ENCODE results near the gene DOCK3. TPM values are rescaled to one million over a fixed set of nuclear protein-coding genes. Genes with fewer than 3 reads are reported as not detected.
A peak's percentile ranks its signal among the peaks of the same experiment; 100 is the strongest.

DOCK3 gene
- total RNA-seq, 1 experiment from 2014 or later, result 0.14 TPM

GRCh38 chr3:51375571-51375970 is 700.8 kb downstream of the DOCK3 start:
- H3K36me3 Mint-ChIP-seq (ENCODE audit: insufficient read depth, unreplicated experiment), result no peaks in the 10 kb centered on the region
- intact Hi-C loops (cut with micrococcal nuclease), result no loop called here
- no peaks in the 10 kb centered on the region for H3K9me3 Mint-ChIP-seq (ENCODE audit: unreplicated experiment)
- H3K27ac Mint-ChIP-seq (ENCODE audit: low read depth, unreplicated experiment), result no peak overlapping the region
- no peak for DNase-seq (ENCODE audit: unreplicated experiment)
- H3K27me3 Mint-ChIP-seq (ENCODE audit: insufficient read depth, unreplicated experiment), result no peaks in the 10 kb centered on the region
- no TSS peak for BruUV-seq (replicated peaks)
- TF ChIP-seq CTCF (IDR thresholded peaks at IDR 0.05; ENCODE audit: unreplicated experiment), result no peak
- no peak overlapping the region for H3K4me3 Mint-ChIP-seq (ENCODE audit: unreplicated experiment)
- ChIA-PET POLR2A (interaction anchor here (0.8 kb wide), 1 partner anchor 806 kb away, joined by 4 read pairs; the partner anchor contains the start of gene HEMK1), CTCF (interaction anchor here (6.1 to 14.1 kb wide), 2 partner anchors 275 to 760 kb away, joined by 38 to 170 read pairs; no protein-coding TSS in a partner anchor)
- H3K4me1 Mint-ChIP-seq (ENCODE audit: insufficient read depth, unreplicated experiment), result no peaks in the 10 kb centered on the region

GRCh38 chr3:51378065-51378464 is 703.3 kb downstream of the DOCK3 start:
- H3K27me3 Mint-ChIP-seq (ENCODE audit: insufficient read depth, unreplicated experiment), result no peaks in the 10 kb centered on the region
- intact Hi-C loops (cut with micrococcal nuclease), result no loop called here
- no peak for TF ChIP-seq CTCF (IDR thresholded peaks at IDR 0.05; ENCODE audit: unreplicated experiment)
- no peaks in the 10 kb centered on the region for H3K4me1 Mint-ChIP-seq (ENCODE audit: insufficient read depth, unreplicated experiment)
- DNase-seq (ENCODE audit: unreplicated experiment), result no peak
- no peak overlapping the region for H3K27ac Mint-ChIP-seq (ENCODE audit: low read depth, unreplicated experiment)
- ChIA-PET POLR2A (no interaction called here), CTCF (interaction anchor here (1.0 to 14.1 kb wide), 7 partner anchors 9 to 763 kb away, joined by 3 to 170 read pairs (median 7); no protein-coding TSS in a partner anchor)
- BruUV-seq (replicated peaks), result no TSS peak
- H3K9me3 Mint-ChIP-seq (ENCODE audit: unreplicated experiment), result no peaks in the 10 kb centered on the region
- no peak overlapping the region for H3K4me3 Mint-ChIP-seq (ENCODE audit: unreplicated experiment)
- H3K36me3 Mint-ChIP-seq (ENCODE audit: insufficient read depth, unreplicated experiment), result no peaks in the 10 kb centered on the region

GRCh38 chr3:51378726-51379125 is 704.0 kb downstream of the DOCK3 start:
- BruUV-seq (replicated peaks), result no TSS peak
- H3K9me3 Mint-ChIP-seq (ENCODE audit: unreplicated experiment), result no peaks in the 10 kb centered on the region
- POLR2A ChIA-PET, result interaction anchor here (1.3 kb wide), 1 partner anchor 759 kb away, joined by 3 read pairs; no protein-coding TSS in a partner anchor
- TF ChIP-seq CTCF (IDR thresholded peaks at IDR 0.05; ENCODE audit: unreplicated experiment), result no peak
- no peak for DNase-seq (ENCODE audit: unreplicated experiment)
- H3K27ac Mint-ChIP-seq (ENCODE audit: low read depth, unreplicated experiment), result peak overlapping the region; percentile 28
- no peaks in the 10 kb centered on the region for H3K4me1 Mint-ChIP-seq (ENCODE audit: insufficient read depth, unreplicated experiment)
- intact Hi-C loops (cut with micrococcal nuclease), result no loop called here
- no peaks in the 10 kb centered on the region for H3K36me3 Mint-ChIP-seq (ENCODE audit: insufficient read depth, unreplicated experiment)
- H3K27me3 Mint-ChIP-seq (ENCODE audit: insufficient read depth, unreplicated experiment), result no peaks in the 10 kb centered on the region
- CTCF ChIA-PET, result interaction anchor here (0.8 to 14.1 kb wide), 6 partner anchors 8 to 763 kb away, joined by 3 to 170 read pairs (median 12); no protein-coding TSS in a partner anchor
- H3K4me3 Mint-ChIP-seq (ENCODE audit: unreplicated experiment), result no peak overlapping the region

GRCh38 chr3:51379301-51379700 is 704.6 kb downstream of the DOCK3 start:
- Mint-ChIP-seq H3K4me3 (ENCODE audit: unreplicated experiment) (no peak overlapping the region), H3K27ac (ENCODE audit: low read depth, unreplicated experiment) (peak overlapping the region; percentile 28), H3K4me1 (ENCODE audit: insufficient read depth, unreplicated experiment) (peaks cover 5% of the 10 kb centered on the region), H3K27me3 (ENCODE audit: insufficient read depth, unreplicated experiment) (no peaks in the 10 kb centered on the region), H3K36me3 (ENCODE audit: insufficient read depth, unreplicated experiment) (no peaks in the 10 kb centered on the region), H3K9me3 (ENCODE audit: unreplicated experiment) (no peaks in the 10 kb centered on the region)
- DNase-seq (ENCODE audit: unreplicated experiment), result no peak
- TF ChIP-seq CTCF (IDR thresholded peaks at IDR 0.05; ENCODE audit: unreplicated experiment), result no peak
- intact Hi-C loops (cut with micrococcal nuclease), result no loop called here
- no TSS peak for BruUV-seq (replicated peaks)
- POLR2A ChIA-PET, result interaction anchor here (1.3 kb wide), 1 partner anchor 760 kb away, joined by 3 read pairs; no protein-coding TSS in a partner anchor
- CTCF ChIA-PET, result interaction anchor here (0.7 to 14.1 kb wide), 6 partner anchors 9 to 764 kb away, joined by 3 to 170 read pairs (median 7); no protein-coding TSS in a partner anchor
